Stimulated activated effector memory CD8-positive, alpha-beta T cell treated with anti-CD3 and anti-CD28 coated beads, Interleukin-12 subunit alpha, Interleukin-12 subunit beta, amount 100 ng/mL, for 72 hours (primary cell): Measurements from ENCODE around the gene NDP.
"Not testable (repeated sequence)": the region's sequence is repeated elsewhere in the genome, so short reads cannot be mapped to it uniquely, and the experiment has no call there.

Source experiments
- ATAC-seq: fragments of 150-1000 bp; cut with Tn5 transposase; 2 replicates; pipeline ENCODE4 v1.10.0; 2021
- DNase-seq, 2 donors: peaks; one replicate each; pipeline ENCODE4 v3.0.0; 2021 to 2022; ENCODE audit warnings: low spot score in 2 of 2
- H3K27ac Mint-ChIP-seq: one replicate; pipeline ENCODE4 v1.8.0; 2022; ENCODE audit warnings: mild to moderate bottlenecking, mixed read lengths
- H3K36me3 Mint-ChIP-seq: one replicate; pipeline ENCODE4 v1.8.0; 2022; ENCODE audit warnings: mild to moderate bottlenecking, mixed read lengths
- H3K4me1 Mint-ChIP-seq: one replicate; pipeline ENCODE4 v1.8.0; 2022; ENCODE audit warnings: mixed read lengths
- H3K4me3 Mint-ChIP-seq: one replicate; pipeline ENCODE4 v1.8.0; 2022; ENCODE audit warnings: mild to moderate bottlenecking, mixed read lengths
- H3K9me3 Mint-ChIP-seq: one replicate; pipeline ENCODE4 v1.8.0; 2022; ENCODE audit warnings: mixed read lengths

The NDP gene

GRCh38 chrX:43953218-43953617, 20.0 kb downstream of the NDP start:
- H3K4me1 Mint-ChIP-seq = peaks cover 5% of the 10 kb centered on the region
- no peak overlapping the region for H3K27ac Mint-ChIP-seq
- no peaks in the 10 kb centered on the region for H3K9me3 Mint-ChIP-seq
- H3K4me3 Mint-ChIP-seq = no peak overlapping the region
- no peak for ATAC-seq
- no peaks in the 10 kb centered on the region for H3K36me3 Mint-ChIP-seq
- DNase-seq = no peak

GRCh38 chrX:43949669-43950068, 23.5 kb downstream of the NDP start:
- H3K27ac Mint-ChIP-seq = no peak overlapping the region
- ATAC-seq (peak; percentile 45), DNase-seq (no peak)
- no peak overlapping the region for H3K4me3 Mint-ChIP-seq
- no peaks in the 10 kb centered on the region for H3K36me3 Mint-ChIP-seq
- H3K4me1 Mint-ChIP-seq = peaks cover 5% of the 10 kb centered on the region
- H3K9me3 Mint-ChIP-seq = no peaks in the 10 kb centered on the region

- Mint-ChIP-seq H3K4me3 (no peak overlapping the region), H3K9me3 (no peaks in the 10 kb centered on the region), H3K4me1 (no peaks in the 10 kb centered on the region), H3K27ac (no peak overlapping the region), H3K36me3 (no peaks in the 10 kb centered on the region)
- ATAC-seq (no peak), DNase-seq (no peak)
These were observed 32.2 kb downstream of the NDP start for GRCh38 chrX:43940816-43941474.

- ATAC-seq (no peak), DNase-seq (no peak)
- Mint-ChIP-seq H3K9me3 (no peaks in the 10 kb centered on the region), H3K36me3 (no peaks in the 10 kb centered on the region), H3K27ac (no peak overlapping the region), H3K4me3 (no peak overlapping the region), H3K4me1 (no peaks in the 10 kb centered on the region)
These were observed 33.8 kb downstream of the NDP start for GRCh38 chrX:43939187-43939926.

GRCh38 chrX:43922032-43922431, 51.2 kb downstream of the NDP start:
- H3K36me3 Mint-ChIP-seq, H3K27ac Mint-ChIP-seq, H3K9me3 Mint-ChIP-seq, DNase-seq, H3K4me1 Mint-ChIP-seq, H3K4me3 Mint-ChIP-seq, ATAC-seq: not testable (repeated sequence)

- H3K27ac Mint-ChIP-seq, H3K36me3 Mint-ChIP-seq, H3K4me3 Mint-ChIP-seq, H3K9me3 Mint-ChIP-seq, DNase-seq, H3K4me1 Mint-ChIP-seq, ATAC-seq: not testable (repeated sequence)
These were observed 62.4 kb downstream of the NDP start for GRCh38 chrX:43910772-43911171.

- H3K27ac Mint-ChIP-seq = no peak overlapping the region
- no peaks in the 10 kb centered on the region for H3K4me1 Mint-ChIP-seq
- H3K9me3 Mint-ChIP-seq = no peaks in the 10 kb centered on the region
- DNase-seq = no peak
- H3K4me3 Mint-ChIP-seq = no peak overlapping the region
- ATAC-seq = no peak
- no peaks in the 10 kb centered on the region for H3K36me3 Mint-ChIP-seq
These were observed 63.2 kb downstream of the NDP start for GRCh38 chrX:43910012-43910411.

- DNase-seq (no peak), ATAC-seq (no peak)
- Mint-ChIP-seq H3K9me3 (no peaks in the 10 kb centered on the region), H3K4me1 (no peaks in the 10 kb centered on the region), H3K27ac (no peak overlapping the region), H3K4me3 (no peak overlapping the region), H3K36me3 (no peaks in the 10 kb centered on the region)
These were observed 64.0 kb downstream of the NDP start for GRCh38 chrX:43909141-43909540.

- Mint-ChIP-seq H3K4me1 (no peaks in the 10 kb centered on the region), H3K9me3 (no peaks in the 10 kb centered on the region), H3K4me3 (no peak overlapping the region), H3K27ac (no peak overlapping the region), H3K36me3 (no peaks in the 10 kb centered on the region)
- no peak for DNase-seq
- no peak for ATAC-seq
These were observed 73.0 kb downstream of the NDP start for GRCh38 chrX:43899878-43900815.
